Activated gamma-delta T cell treated with anti-CD3 and anti-CD28 coated beads, Interleukin-2, amount 50 U/mL, for 16 hours (primary cell): Measurements from ENCODE around the gene GABRB3.

Experiments
- DNase-seq: peaks from one replicate; pipeline ENCODE4 v3.0.0-alpha.2; 2020; ENCODE audit warnings: low read depth

The GABRB3 gene

GRCh38 chr15:26676115-26676514 is 96.8 kb downstream of the GABRB3 start:
- DNase-seq, result no peak

GRCh38 chr15:26674467-26674866 is 98.4 kb downstream of the GABRB3 start:
- DNase-seq, result no peak

- DNase-seq, result no peak
These were observed 99.4 kb downstream of the GABRB3 start for GRCh38 chr15:26673445-26673844.

- no peak for DNase-seq
These were observed 102.8 kb downstream of the GABRB3 start for GRCh38 chr15:26670116-26670515.

- no peak for DNase-seq
These were observed 105.5 kb downstream of the GABRB3 start for GRCh38 chr15:26667222-26667988.

- DNase-seq, result no peak
These were observed 106.7 kb downstream of the GABRB3 start for GRCh38 chr15:26665957-26666791.

GRCh38 chr15:26662283-26662682 is 110.6 kb downstream of the GABRB3 start:
- DNase-seq, result no peak

- DNase-seq, result no peak
These were observed 111.1 kb downstream of the GABRB3 start for GRCh38 chr15:26661748-26662147.

- DNase-seq, result no peak
These were observed 111.8 kb downstream of the GABRB3 start for GRCh38 chr15:26661107-26661506.

GRCh38 chr15:26660241-26660640 is 112.6 kb downstream of the GABRB3 start:
- DNase-seq, result no peak

- DNase-seq, result no peak
These were observed 114.6 kb downstream of the GABRB3 start for GRCh38 chr15:26658290-26658689.

GRCh38 chr15:26656080-26656479 is 116.8 kb downstream of the GABRB3 start:
- no peak for DNase-seq

- DNase-seq, result no peak
These were observed 121.0 kb downstream of the GABRB3 start for GRCh38 chr15:26651909-26652308.

- no peak for DNase-seq
These were observed 124.2 kb downstream of the GABRB3 start for GRCh38 chr15:26648676-26649075.

- DNase-seq, result no peak
These were observed 127.9 kb downstream of the GABRB3 start for GRCh38 chr15:26644948-26645347.

GRCh38 chr15:26641144-26641543 is 131.7 kb downstream of the GABRB3 start:
- no peak for DNase-seq

GRCh38 chr15:26640601-26641000 is 132.3 kb downstream of the GABRB3 start:
- no peak for DNase-seq

- no peak for DNase-seq
These were observed 132.9 kb downstream of the GABRB3 start for GRCh38 chr15:26639966-26640365.

- DNase-seq, result no peak
These were observed 137.3 kb downstream of the GABRB3 start for GRCh38 chr15:26635614-26636013.

- no peak for DNase-seq
These were observed 137.8 kb downstream of the GABRB3 start for GRCh38 chr15:26635105-26635504.

- DNase-seq, result no peak
These were observed 138.5 kb downstream of the GABRB3 start for GRCh38 chr15:26634319-26634718.

GRCh38 chr15:26632500-26632899 is 140.4 kb downstream of the GABRB3 start:
- no peak for DNase-seq

GRCh38 chr15:26631894-26632293 is 141.0 kb downstream of the GABRB3 start:
- DNase-seq, result no peak
